GM13976 (cell line): ENCODE measurements around the gene HES7.

ENCODE experiments used
- DNase-seq: peaks from one replicate; pipeline ENCODE4 v3.0.0; 2012; ENCODE audit warnings: low spot score
- CTCF ChIP-seq: IDR thresholded peaks from 2 replicates; pipeline ENCODE4 v1.5.1; 2012; ENCODE audit warnings: borderline replicate concordance, mild to moderate bottlenecking; ENCODE audit not compliant: insufficient read depth; ENCODE audit errors: extremely low read depth, missing control alignments, control extremely low read depth
- in situ Hi-C: fragments of 300-500 bp; cut with MboI; formaldehyde crosslinking; loops from one replicate; pipeline ENCODE4 v1.12.0; 2022; ENCODE audit warnings: low sequenced_read_pairs, mixed read lengths, inconsistent platforms; ENCODE audit not compliant: unreplicated experiment

The HES7 gene

GRCh38 chr17:8126491-8127066 is 2.7 kb upstream of the HES7 start:
- DNase-seq, result peak; percentile 80
- in situ Hi-C loops, result no loop called here
- no peak for TF ChIP-seq CTCF

- no peak for DNase-seq
- no peak for TF ChIP-seq CTCF
- in situ Hi-C loops, result no loop called here
Measured at GRCh38 chr17:8125947-8126490, 2.1 kb upstream of the HES7 start.

GRCh38 chr17:8125154-8125946 is 1.4 kb upstream of the HES7 start:
- TF ChIP-seq CTCF, result no peak
- in situ Hi-C loops, result no loop called here
- DNase-seq, result peak; percentile 83

GRCh38 chr17:8124350-8125153 is 646 bp upstream of the HES7 start:
- no peak for TF ChIP-seq CTCF
- in situ Hi-C loops, result no loop called here
- DNase-seq, result no peak

GRCh38 chr17:8122924-8123694 is 797 bp downstream of the HES7 start:
- TF ChIP-seq CTCF, result no peak
- in situ Hi-C loops, result no loop called here
- DNase-seq, result peak; percentile 60

- DNase-seq, result no peak
Measured at GRCh38 chr17:8122422-8122923, 1.4 kb downstream of the HES7 start.

More at GRCh38 chr17:8122422-8122923, 1.4 kb downstream of the HES7 start:
- TF ChIP-seq CTCF, result no peak
- in situ Hi-C loops, result no loop called here
